Loucy (cell line): Measurements from ENCODE around the gene FAM120B.
"Not testable (repeated sequence)": the region's sequence is repeated elsewhere in the genome, so short reads cannot be mapped to it uniquely, and the experiment has no call there.

ENCODE experiments used
- H2AFZ ChIP-seq: fragments of 200-600 bp; sonication (generic); 2 replicates; pipeline ENCODE4 v1.6.0; 2016; ENCODE audit warnings: antibody characterized with exemption, mild to moderate bottlenecking, low read length, moderate library complexity
- H3F3A ChIP-seq: fragments of 200-600 bp; 2 replicates; pipeline ENCODE4 v1.6.0; 2016; ENCODE audit warnings: antibody characterized with exemption, low read depth, mild to moderate bottlenecking
- H3K27me3 ChIP-seq: fragments of 200-600 bp; sonication (generic); 2 replicates; pipeline ENCODE4 v1.6.1; 2014; ENCODE audit warnings: low read length, mild to moderate bottlenecking; ENCODE audit not compliant: insufficient read depth, poor library complexity, severe bottlenecking
- H3K36me3 ChIP-seq: fragments of 200-600 bp; sonication (generic); 2 replicates; pipeline ENCODE4 v1.6.1; 2016; ENCODE audit warnings: low read length; ENCODE audit not compliant: insufficient read depth
- H3K4me1 ChIP-seq: fragments of 200-600 bp; sonication (generic); 2 replicates; pipeline ENCODE4 v1.5.1; 2014; ENCODE audit warnings: low read length, mild to moderate bottlenecking; ENCODE audit not compliant: insufficient read depth, poor library complexity, severe bottlenecking
- H3K4me2 ChIP-seq: fragments of 200-600 bp; sonication (generic); 2 replicates; pipeline ENCODE4 v1.6.0; 2014; ENCODE audit warnings: antibody characterized with exemption, low read length, low read depth, mild to moderate bottlenecking; ENCODE audit not compliant: poor library complexity, severe bottlenecking
- H3K4me3 ChIP-seq: fragments of 200-600 bp; sonication (generic); 2 replicates; pipeline ENCODE4 v1.5.1; 2014; ENCODE audit warnings: low read length, mild to moderate bottlenecking, mixed read lengths; ENCODE audit not compliant: poor library complexity, severe bottlenecking
- H3K79me2 ChIP-seq: fragments of 200-600 bp; sonication (generic); 2 replicates; pipeline ENCODE4 v1.6.1; 2014; ENCODE audit warnings: low read length; ENCODE audit not compliant: insufficient read depth
- H3K9ac ChIP-seq: fragments of 200-600 bp; sonication (generic); 2 replicates; pipeline ENCODE4 v1.6.0; 2014; ENCODE audit warnings: mild to moderate bottlenecking, low read depth, low read length, moderate library complexity; ENCODE audit not compliant: poor library complexity, severe bottlenecking
- H3K9me2 ChIP-seq: fragments of 200-600 bp; sonication (generic); replicated peaks from 2 replicates; pipeline ENCODE4 v1.6.1; 2016; ENCODE audit warnings: low read depth, low read length, mixed read lengths
- H3K9me3 ChIP-seq: fragments of 200-600 bp; sonication (generic); 2 replicates; pipeline ENCODE4 v1.6.1; 2014; ENCODE audit warnings: mild to moderate bottlenecking, antibody characterized with exemption, low read length, low read depth; ENCODE audit not compliant: insufficient read depth
- H4K20me1 ChIP-seq: fragments of 200-600 bp; sonication (generic); 2 replicates; pipeline ENCODE4 v1.6.0; 2014; ENCODE audit warnings: antibody characterized with exemption, low read length, mild to moderate bottlenecking; ENCODE audit not compliant: insufficient read depth, poor library complexity, severe bottlenecking
- CTCF ChIP-seq: fragments of 200-600 bp; sonication (generic); conservative IDR thresholded peaks from 2 replicates; pipeline ENCODE4 v1.5.1; 2014; ENCODE audit warnings: mild to moderate bottlenecking, antibody characterized with exemption, low read length
- EZH2phosphoT487 ChIP-seq: fragments of 200-600 bp; IDR thresholded peaks from 2 replicates; pipeline ENCODE4 v1.6.1; 2018; ENCODE audit warnings: antibody characterized with exemption, mild to moderate bottlenecking, moderate library complexity, borderline replicate concordance

Gene FAM120B

DNA sequence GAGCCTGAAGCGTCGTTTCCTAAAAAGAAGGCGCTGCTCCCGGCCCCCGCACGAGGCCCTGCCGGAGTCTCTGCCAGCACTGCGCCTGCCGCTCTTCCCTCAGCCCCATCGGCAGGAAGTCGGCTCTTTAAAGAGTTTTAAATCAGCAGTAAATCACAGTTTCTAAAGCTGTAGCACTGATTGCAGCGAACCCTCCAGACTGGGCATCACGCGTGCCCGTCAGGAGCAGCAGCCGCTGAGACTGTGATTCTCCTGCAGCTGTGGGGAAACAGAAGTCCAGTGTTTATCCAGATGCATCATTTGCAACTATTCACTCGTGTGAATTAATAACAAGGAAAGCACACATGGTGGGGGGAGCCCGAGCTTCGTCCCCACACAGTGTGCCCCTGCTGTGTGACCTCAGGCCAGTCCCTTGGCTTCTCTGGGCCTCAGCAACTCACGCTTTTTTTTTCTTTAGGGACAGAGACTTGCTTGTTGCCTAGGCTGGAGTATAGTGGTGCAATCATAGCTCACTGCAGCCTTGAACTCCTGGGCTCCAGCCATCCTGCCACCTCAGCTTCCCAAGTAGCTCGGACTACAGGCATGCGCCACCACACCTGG, 44.0 kb upstream of the FAM120B start:
- Histone ChIP-seq H3K36me3 (no peaks in the 10 kb centered on the region), H3K9me2 (no peaks in the 10 kb centered on the region), H4K20me1 (no peaks in the 10 kb centered on the region), H3K4me3 (no peak overlapping the region), H3K9me3 (no peaks in the 10 kb centered on the region), H3K27me3 (no peaks in the 10 kb centered on the region), H2AFZ (no peak overlapping the region), H3K4me1 (no peaks in the 10 kb centered on the region), H3K79me2 (no peaks in the 10 kb centered on the region), H3F3A (no peaks in the 10 kb centered on the region), H3K9ac (no peak overlapping the region), H3K4me2 (no peak overlapping the region)
- no peak for TF ChIP-seq EZH2phosphoT487
- TF ChIP-seq CTCF, result no peak

DNA sequence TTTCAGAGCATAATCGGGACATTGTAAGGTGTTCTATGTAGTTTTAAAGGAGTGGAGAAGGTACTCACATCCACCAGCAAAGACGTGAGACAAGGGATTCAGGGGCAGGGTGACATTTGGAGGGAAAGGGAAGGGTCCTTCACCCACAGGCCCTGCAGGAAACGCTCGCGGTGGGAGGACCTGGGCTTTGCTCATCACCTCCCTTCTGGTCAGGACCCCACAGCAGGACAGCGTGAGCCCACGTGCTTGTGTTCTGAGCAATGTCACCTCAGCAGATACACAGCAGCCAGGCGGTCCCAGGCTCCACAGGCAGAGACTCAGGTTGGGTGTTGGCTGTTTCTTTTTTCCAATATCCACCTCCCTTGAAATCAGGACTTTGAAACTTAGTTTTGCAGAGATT, 43.1 kb upstream of the FAM120B start:
- H3K9me2 ChIP-seq, result no peaks in the 10 kb centered on the region
- H3K4me3 ChIP-seq, result no peak overlapping the region
- no peaks in the 10 kb centered on the region for H3K4me1 ChIP-seq
- H3K4me2 ChIP-seq, result no peak overlapping the region
- H3K9ac ChIP-seq, result no peak overlapping the region
- H3K79me2 ChIP-seq, result no peaks in the 10 kb centered on the region
- no peaks in the 10 kb centered on the region for H3K9me3 ChIP-seq
- no peak overlapping the region for H2AFZ ChIP-seq
- no peaks in the 10 kb centered on the region for H3K36me3 ChIP-seq
- no peaks in the 10 kb centered on the region for H3F3A ChIP-seq
- H3K27me3 ChIP-seq, result no peaks in the 10 kb centered on the region
- no peaks in the 10 kb centered on the region for H4K20me1 ChIP-seq
- TF ChIP-seq CTCF (no peak), EZH2phosphoT487 (no peak)

- TF ChIP-seq CTCF (no peak), EZH2phosphoT487 (no peak)
- H3F3A ChIP-seq, result no peaks in the 10 kb centered on the region
- no peak overlapping the region for H3K4me2 ChIP-seq
- no peaks in the 10 kb centered on the region for H4K20me1 ChIP-seq
- H3K9me2 ChIP-seq, result no peaks in the 10 kb centered on the region
- H3K36me3 ChIP-seq, result no peaks in the 10 kb centered on the region
- H3K79me2 ChIP-seq, result no peaks in the 10 kb centered on the region
- H3K9ac ChIP-seq, result no peak overlapping the region
- no peak overlapping the region for H2AFZ ChIP-seq
- no peaks in the 10 kb centered on the region for H3K27me3 ChIP-seq
- H3K9me3 ChIP-seq, result no peaks in the 10 kb centered on the region
- no peak overlapping the region for H3K4me3 ChIP-seq
- H3K4me1 ChIP-seq, result no peaks in the 10 kb centered on the region
Measured at GRCh38 chr6:170264086-170264485, 42.5 kb upstream of the FAM120B start.

GRCh38 chr6:170264644-170265043, 41.9 kb upstream of the FAM120B start:
- H3K36me3 ChIP-seq, H4K20me1 ChIP-seq, H3K9ac ChIP-seq, H3K4me3 ChIP-seq, H3K79me2 ChIP-seq, H3K9me3 ChIP-seq, H3K4me1 ChIP-seq, H2AFZ ChIP-seq, H3F3A ChIP-seq, H3K27me3 ChIP-seq, H3K4me2 ChIP-seq, H3K9me2 ChIP-seq: not testable (repeated sequence)
